DMS53 treated with DMSO at 0.1 percent for 48 hours (cell line): ENCODE data around the gene NPEPL1.
"Not testable (repeated sequence)": the region's sequence is repeated elsewhere in the genome, so short reads cannot be mapped to it uniquely, and the experiment has no call there.

ENCODE experiments used
- DNase-seq: peaks from one replicate; lab custom pipeline; 2025; ENCODE audit not compliant: unreplicated experiment; lab: John Stamatoyannopoulos, UW

The NPEPL1 gene

DNA sequence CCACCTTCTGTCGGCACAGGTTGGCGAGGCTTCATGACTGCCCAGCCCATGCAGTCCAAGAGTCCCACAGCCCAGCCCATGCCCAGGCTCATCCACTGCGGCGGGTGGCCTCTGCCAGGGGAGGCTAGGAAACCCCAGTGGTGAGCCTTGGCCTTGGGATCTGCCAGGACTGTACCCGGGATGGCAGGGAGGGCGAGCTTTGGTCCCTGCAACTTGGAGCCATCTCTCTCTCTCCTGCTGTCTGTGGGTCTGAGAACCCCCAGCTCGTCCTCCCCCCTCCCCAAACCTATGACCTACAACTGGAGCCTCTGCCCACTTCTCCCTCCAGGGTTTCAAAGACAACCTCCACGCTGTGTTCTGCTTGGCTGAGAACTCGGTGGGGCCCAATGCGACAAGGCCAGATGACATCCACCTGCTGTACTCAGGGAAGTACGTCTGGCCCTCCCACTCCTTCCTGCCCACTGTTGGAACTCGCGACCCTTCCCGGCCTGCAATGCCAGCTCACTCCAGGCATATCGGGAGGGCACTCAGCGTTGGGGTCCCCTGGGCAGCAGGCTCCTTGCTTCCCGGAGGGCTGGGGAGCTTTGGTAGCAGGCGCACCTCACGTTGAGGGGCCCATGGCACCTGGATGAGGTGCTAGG lies 19.7 kb downstream of the NPEPL1 start:
- no peak for DNase-seq

DNA sequence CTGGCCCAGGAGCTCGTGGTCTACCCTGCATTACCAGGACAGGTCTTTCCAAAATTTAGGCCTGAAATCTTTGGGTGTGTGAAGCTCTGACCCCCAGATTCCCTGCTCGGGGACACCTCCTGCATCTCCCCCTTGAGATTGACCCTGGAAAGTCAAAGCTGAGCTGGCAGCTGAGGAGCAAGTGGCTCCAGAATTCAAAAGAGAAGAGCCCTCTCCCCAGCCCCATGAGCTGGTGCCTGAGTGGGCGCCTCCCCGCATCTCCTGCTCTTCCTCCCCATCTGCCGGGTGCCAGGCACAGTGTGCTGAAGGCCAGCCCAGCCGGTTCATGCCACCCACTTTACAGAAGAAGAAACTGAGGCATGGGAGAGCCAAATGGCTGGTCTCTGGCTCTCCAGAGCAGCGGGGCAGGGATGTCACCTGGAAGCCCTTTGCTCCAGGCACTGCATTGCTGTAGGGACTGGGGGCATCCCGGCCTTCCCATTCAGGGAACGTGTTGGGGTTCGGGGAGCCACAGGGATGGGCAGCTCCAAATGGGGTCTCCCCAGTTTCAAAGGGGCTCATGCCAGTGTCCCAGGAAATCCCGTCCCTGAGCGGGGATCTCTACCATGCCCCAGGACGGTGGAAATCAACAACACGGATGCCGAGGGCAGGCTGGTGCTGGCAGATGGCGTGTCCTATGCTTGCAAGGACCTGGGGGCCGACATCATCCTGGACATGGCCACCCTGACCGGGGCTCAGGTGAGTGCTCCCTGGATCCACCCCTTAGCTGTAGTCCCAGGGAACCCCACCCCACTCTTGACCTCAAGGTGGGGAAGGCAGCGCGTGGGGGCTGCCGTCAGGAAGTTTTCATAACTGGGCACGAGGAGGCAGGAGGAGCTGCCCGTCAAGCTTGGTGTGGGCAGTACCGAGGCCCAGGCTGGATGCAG lies 20.5 kb downstream of the NPEPL1 start:
- DNase-seq, result no peak

DNA sequence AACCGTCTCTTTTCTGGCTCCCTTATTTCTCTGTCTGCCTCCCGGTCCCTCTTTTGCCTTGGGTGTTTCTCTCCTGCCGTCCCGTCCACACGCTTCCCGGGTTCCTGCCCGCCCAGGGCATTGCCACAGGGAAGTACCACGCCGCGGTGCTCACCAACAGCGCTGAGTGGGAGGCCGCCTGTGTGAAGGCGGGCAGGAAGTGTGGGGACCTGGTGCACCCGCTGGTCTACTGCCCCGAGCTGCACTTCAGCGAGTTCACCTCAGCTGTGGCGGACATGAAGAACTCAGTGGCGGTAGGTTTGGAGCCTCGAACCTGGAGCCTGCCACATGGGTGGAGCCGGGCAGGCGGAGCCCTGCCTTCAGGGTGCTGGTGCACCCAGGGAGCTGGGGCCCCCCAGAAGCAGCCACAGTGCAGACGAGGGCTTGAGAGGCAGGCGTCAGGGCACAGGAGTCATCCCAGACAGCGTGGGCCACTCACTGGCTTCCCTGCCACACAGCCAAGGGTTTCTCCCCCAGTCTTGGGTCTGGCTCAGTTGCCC lies 21.3 kb downstream of the NPEPL1 start:
- no peak for DNase-seq

DNA sequence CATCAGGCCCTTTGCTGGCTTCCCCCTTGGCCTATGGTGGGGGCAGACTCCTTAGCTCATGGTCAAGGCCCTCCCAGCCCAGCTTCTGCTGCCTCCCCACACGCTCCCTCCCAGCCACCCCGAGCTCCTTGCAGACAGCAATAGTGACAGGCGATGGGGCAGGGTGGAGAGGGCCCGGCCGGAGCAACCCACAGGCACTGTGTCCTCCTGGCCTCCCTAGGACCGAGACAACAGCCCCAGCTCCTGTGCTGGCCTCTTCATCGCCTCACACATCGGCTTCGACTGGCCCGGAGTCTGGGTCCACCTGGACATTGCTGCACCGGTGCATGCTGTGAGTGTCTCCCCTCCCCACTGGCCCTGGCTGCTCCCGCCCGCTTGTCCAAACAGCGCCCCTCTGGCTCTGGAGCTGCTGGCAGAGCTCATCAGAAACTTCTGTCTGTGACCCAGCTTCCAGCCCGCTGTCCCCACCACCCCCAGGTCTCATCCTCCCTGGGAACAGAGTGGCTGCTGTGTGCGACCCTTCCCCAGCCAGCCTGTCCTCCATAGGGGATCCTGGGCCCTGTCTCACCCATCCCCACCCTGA lies 21.8 kb downstream of the NPEPL1 start:
- DNase-seq, result no peak

DNA sequence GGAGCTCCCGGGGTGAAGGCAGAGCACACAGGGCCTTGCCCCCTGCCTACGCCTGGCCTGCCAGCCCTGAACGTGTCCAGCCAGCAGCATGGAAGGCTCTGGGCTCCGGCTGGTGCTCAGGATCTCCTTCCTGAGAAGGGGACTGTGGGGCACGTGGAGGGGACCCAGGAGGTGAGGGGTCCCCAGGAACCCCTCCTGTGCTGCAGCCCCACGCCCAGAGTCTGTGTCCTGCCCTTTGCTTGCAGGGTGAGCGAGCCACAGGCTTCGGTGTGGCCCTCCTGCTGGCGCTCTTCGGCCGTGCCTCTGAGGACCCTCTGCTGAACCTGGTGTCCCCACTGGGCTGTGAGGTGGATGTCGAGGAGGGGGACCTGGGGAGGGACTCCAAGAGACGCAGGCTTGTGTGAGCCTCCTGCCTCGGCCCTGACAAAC lies 22.3 kb downstream of the NPEPL1 start:
- DNase-seq, result no peak

DNA sequence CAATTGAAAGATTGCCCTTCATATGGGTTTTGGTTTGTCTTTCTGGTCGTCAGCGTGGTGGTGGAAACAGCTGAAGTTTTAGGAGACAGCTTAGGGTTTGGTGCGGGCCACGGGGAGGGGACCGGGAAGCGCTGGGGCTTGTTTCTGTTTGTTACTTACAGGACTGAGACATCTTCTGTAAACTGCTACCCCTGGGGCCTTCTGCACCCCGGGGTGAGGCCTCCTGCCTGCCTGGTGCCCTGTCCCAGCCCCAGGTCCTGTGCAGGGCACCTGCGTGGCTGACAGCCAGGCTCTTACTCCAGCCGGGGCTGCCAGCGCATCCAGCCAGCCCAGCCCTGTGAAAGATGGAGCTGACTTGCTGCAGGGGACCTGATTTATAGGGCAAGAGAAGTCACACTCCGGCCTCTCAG lies 22.8 kb downstream of the NPEPL1 start:
- DNase-seq, result no peak

DNA sequence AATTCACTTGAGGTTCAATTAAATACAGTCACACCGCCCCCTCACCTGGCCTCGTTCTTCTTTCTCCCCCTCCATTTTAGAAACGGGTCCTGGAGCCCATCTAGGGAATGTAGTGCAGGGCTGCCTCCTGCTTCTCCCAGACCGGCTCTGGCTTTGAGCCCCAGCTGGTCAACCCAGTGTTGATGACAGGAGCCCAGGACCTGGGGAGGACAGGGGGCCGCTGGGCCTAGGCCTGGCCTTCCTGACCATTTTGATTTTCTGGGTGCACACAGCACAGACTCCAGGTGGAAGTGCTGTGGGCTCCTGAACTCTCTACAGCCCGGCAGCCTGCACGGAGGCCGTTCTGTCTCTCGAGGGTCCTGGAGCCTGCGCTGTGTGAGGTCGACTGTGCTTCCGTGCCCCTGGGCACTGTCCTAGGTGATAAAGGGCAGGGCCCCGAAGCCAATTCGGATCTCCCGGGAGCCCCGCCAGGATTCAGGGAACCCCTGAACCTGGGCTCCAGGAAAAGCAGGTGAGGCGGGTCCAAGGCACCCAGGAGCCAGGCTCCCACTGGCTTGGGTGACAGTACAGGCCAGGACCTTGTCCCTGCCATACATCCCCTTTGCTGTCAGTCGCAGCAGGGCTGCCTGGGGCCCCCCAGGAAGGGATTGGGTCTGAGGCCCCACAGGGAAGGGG lies 23.3 kb downstream of the NPEPL1 start:
- DNase-seq, result no peak

DNA sequence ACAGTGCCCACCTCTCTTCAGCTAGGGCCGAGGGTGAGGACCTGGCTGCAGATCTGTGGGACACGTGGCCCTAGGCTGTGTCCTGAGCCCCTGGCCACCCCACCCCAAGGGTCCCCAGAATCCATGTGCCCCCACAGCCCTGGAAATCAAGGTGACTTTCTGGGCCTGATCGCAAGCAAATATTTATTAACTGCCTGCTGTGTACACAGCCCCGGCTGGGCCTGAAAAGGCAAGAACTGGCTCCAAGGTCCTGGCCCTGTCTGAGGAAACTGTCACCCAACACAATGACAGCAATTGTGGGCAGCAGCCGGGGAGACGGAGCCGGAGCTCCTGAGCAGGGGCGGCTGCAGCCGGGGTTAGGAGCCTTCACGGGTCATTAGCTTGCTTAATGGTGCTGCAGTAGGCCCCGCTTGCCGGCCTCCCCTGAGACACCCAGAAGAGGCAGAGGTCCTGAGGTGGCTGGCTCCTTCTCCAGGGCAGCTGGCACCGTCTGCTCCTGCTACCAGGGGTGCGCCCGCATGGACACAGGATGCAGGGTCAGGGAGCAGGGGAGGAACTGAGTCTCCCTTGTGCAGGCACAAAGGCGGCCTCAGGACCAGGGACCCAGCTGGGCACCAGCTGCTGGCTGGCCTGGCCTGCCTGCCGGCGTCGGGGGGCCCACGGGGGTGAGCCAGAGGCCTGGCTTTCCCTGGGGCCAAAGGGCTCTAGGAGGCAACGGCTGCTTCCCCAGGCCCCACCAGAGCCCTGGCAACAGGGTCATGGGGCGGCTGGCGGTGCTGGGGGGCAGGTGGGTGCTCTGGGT lies 24.1 kb downstream of the NPEPL1 start:
- no peak for DNase-seq

DNA sequence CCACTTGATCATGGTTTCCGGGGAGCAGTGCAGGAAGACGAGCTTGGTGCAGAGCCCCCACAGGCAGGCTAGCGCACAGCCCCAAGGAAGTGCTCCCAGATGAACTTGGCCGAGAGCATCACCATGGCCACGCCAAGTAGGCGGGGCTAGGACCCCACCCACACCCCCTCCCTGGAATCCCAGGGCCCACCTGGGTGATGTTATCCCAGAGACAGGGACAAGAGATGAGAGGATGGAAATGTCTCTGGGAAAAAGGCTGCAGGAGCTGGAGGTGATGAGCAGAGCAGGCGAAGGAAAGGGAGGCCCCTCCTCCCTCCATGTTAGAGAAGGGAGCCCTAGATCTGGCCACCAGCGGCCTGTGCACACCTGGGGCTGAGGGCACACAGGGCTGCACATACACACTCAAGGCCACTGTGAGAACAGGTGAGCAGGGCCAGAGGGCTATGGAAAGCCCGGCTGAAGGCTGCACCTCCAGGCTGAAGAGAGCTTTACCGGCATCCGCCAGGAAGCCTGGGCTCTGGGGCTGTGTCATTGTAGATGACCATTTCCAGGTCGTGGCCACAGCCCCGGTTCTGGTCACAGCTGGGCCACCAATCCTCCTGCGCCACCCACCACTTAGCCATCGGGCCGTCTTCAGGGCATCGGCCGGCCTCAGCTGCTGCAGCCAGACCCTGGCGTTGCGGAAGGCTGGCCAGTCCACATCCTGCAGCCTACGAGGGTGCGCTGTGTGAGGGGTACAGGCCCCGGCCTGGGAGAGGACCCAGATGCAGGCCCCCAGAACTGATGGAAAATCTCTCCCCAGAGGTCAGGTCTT lies 24.9 kb downstream of the NPEPL1 start:
- no peak for DNase-seq

DNA sequence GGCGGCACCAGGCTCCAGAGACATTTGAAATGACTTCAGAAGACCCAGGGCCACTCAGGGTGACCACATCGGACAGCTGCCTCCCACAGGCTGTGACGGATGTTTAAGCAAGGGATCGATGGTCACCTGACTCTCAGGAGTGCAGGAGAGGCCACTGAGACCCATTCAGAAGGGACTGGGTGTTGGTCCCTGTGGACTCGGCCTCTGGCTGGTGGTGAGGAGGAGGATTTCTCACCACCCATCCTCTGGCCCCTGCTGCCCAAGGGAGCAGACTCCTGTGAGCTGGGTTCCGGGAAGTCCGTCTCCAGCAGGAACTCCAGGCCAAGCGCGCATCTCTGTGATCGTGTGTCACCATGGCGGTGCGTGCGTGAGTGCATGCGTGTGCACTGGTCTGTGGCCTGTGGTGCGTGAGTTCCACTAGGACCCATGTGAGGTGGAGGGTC lies 25.5 kb downstream of the NPEPL1 start:
- DNase-seq, result no peak

DNA sequence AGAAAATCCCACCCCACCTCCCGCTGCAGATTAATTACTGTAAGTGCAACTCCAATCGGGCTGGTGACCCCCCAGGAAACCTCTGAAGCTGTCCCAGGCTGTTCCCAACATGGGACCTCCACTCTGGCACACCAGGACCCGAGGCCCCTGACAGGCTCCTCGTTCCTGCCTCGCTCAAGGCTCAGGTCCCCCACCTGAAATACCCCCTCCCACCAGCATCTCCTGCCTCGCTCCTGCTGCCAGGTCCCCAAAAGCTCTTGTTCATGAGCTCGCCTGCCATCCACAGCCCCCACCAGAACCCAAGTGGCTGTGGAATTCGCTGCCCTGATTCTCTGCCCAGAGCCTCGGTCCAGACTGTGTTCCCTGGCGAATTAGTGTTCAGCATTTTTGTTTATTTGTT lies 26.1 kb downstream of the NPEPL1 start:
- DNase-seq, result no peak

DNA sequence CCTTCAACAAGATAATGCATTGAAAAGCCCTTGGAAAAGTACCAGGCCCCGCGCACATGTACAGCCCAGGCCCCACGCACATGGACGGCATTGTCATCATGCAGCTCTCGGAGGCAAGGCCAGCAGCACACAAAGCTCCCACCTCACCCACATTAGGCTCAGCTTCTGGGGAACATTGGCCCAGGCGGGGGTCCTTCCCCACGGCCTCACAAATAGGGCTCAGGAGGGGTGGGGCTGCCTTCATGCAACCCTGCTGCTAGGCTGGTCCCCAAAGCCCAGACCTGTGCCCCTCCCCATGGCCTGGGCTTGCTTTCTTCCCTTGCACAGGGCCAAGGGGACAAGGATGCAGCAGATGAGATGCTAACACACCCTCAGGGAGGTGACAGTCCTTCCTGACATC lies 26.7 kb downstream of the NPEPL1 start:
- DNase-seq, result no peak

DNA sequence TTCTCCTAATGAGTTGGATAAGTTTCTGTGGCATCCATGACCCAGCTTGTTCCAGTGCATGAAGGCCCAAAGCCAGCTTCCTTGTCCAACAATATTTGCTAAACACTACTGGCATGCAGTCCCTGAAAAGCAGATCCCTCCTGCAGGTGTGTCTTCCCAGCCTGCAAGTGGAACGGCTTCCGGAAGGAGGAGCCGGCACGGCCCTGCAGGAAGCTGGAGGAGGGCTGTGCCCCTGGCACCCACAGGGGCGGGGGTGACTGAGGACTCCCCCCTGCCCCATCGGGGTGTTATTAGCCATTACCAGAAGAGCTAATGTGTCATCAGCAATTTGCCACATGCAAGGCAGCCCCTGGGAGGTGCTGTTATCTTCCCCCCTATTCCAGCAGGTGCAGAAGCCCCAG lies 27.4 kb downstream of the NPEPL1 start:
- DNase-seq, result no peak

DNA sequence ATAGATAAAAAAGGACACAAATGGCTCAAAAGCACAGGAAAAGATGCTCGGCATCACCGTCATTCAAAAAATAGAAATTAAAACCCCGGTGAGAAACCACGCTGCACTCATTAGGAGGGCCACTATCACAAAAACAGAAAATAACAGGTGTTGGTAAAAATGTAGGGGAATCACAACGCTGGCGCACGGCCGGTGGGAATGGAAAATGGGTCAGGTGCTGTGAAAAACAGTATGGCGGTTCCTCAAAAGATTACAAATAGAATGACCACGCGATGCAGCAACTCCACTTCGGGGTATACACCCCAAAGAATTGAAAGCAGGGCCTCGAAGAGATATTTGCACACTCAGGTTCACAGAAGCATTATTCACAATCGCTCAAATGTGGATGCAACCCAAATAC lies 28.3 kb downstream of the NPEPL1 start:
- no peak for DNase-seq

DNA sequence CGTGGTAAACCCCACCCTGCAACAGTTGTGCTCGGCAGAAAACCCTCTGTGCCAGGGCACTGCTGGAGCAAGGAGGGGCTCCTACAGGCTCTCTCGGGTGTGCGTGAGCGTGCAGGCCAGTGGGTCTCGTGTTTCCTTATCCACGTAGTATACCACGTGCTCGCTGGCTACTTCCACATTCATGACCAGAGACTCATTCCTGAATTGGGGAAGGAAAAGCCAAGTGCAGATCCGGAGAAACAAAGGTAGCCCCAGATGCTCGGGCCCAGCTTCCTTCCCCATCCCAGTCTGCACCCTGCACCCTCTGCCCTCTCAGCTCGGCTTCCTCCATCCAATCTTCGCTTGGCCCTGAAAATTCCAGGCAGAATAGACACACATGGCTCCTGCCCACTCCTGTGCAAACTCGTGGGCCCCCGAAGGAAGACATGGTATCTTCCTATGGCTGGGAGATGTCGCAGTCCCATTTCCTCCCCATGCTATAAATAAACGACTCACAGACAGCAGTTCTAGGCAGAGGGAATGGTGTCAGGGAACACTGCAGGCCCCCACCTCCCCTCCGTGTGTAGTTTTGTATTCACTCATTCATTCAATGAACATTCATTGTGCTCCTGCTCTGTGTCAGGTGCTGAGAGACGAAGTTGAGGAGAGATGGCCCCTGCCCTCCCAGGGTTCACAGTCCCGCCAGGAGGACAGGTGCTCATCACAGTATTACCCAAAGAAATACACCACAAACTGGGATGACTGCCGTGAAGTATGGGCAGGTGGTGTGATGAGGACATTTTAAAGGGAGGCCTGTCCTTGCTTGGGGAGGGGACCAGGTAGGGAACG lies 29.6 kb downstream of the NPEPL1 start:
- no peak for DNase-seq

DNA sequence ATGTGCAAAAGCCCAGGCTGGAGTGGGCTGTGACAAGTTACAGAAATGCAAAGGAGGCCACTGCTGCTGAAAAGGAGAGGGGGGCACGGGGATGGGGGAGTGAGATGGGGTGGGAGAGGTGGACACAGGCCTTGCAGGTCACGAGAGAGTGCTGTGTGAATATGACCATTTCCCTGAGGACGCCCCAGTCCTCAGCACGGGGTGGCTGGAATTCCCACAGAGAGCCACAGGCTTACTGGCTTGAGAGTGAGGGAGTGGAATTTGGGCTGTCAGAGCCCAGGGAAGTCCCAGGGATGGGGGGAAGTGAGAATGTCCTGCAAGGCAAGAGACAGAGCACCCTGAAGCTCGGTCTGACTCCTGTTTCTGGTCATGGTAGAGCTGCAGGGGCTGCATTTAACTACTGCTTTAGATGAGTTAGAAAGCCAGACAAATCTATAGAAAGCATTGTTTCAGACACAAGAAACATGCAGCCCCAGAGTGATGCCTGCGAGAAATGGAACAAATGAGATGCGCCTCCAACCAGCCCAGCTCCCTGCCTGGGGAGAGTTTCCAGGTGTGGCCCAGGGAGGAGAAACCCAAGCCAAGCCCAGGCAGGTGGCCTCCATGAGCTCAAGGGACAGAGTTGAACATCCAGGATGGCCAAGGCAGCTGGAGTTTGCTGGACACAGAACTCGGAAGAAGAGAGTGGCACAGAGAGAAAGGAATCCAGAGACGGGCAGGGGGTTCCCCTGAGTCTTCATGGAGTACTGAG lies 30.5 kb downstream of the NPEPL1 start:
- DNase-seq, result no peak

DNA sequence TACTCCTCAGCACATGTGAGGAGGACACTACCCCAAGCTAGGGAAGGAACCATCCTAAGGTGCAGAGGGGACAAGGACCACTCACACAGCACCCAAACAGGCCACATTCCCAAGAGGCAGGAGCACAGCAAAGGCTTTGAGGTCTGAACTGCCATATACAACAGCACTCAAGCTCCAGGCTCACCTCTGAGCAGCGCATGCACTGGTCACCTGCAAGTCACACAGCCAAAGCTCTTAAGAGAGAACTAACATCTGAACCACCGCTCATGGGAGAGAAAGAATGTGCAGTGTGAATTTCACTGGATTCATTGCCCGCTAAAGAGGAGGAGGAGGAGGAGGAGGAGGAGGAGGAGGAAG lies 31.0 kb downstream of the NPEPL1 start:
- DNase-seq, result no peak

DNA sequence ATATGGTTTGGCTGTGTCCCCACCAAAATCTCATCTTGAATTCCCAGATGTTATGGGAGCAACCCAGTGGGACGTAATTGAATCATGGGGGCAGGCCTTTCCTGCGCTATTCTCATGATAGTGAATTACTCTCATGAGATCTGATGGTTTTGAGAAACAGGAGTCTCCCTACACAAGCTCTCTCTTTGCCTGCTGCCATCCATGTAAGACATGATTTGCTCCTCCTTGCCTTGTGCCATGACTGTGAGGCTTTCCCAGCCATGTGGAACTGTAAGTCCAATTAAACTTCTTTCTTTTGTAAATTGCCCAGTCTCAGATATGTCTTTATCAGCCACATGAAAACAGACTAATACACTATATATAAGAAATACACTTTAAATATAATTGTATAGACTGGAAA lies 33.6 kb downstream of the NPEPL1 start:
- not testable (repeated sequence) for DNase-seq
